Loucy (cell line): ENCODE data around the gene MAP7.

Experiments used
- H2AFZ ChIP-seq: fragments of 200-600 bp; sonication (generic); 2 replicates; pipeline ENCODE4 v1.6.0; 2016; ENCODE audit warnings: antibody characterized with exemption, mild to moderate bottlenecking, low read length, moderate library complexity
- H3F3A ChIP-seq: fragments of 200-600 bp; 2 replicates; pipeline ENCODE4 v1.6.0; 2016; ENCODE audit warnings: antibody characterized with exemption, low read depth, mild to moderate bottlenecking
- H3K27me3 ChIP-seq: fragments of 200-600 bp; sonication (generic); 2 replicates; pipeline ENCODE4 v1.6.1; 2014; ENCODE audit warnings: low read length, mild to moderate bottlenecking; ENCODE audit not compliant: insufficient read depth, poor library complexity, severe bottlenecking
- H3K36me3 ChIP-seq: fragments of 200-600 bp; sonication (generic); 2 replicates; pipeline ENCODE4 v1.6.1; 2016; ENCODE audit warnings: low read length; ENCODE audit not compliant: insufficient read depth
- H3K4me1 ChIP-seq: fragments of 200-600 bp; sonication (generic); 2 replicates; pipeline ENCODE4 v1.5.1; 2014; ENCODE audit warnings: low read length, mild to moderate bottlenecking; ENCODE audit not compliant: insufficient read depth, poor library complexity, severe bottlenecking
- H3K4me2 ChIP-seq: fragments of 200-600 bp; sonication (generic); 2 replicates; pipeline ENCODE4 v1.6.0; 2014; ENCODE audit warnings: antibody characterized with exemption, low read length, low read depth, mild to moderate bottlenecking; ENCODE audit not compliant: poor library complexity, severe bottlenecking
- H3K4me3 ChIP-seq: fragments of 200-600 bp; sonication (generic); 2 replicates; pipeline ENCODE4 v1.5.1; 2014; ENCODE audit warnings: low read length, mild to moderate bottlenecking, mixed read lengths; ENCODE audit not compliant: poor library complexity, severe bottlenecking
- H3K79me2 ChIP-seq: fragments of 200-600 bp; sonication (generic); 2 replicates; pipeline ENCODE4 v1.6.1; 2014; ENCODE audit warnings: low read length; ENCODE audit not compliant: insufficient read depth
- H3K9ac ChIP-seq: fragments of 200-600 bp; sonication (generic); 2 replicates; pipeline ENCODE4 v1.6.0; 2014; ENCODE audit warnings: mild to moderate bottlenecking, low read depth, low read length, moderate library complexity; ENCODE audit not compliant: poor library complexity, severe bottlenecking
- H3K9me2 ChIP-seq: fragments of 200-600 bp; sonication (generic); replicated peaks from 2 replicates; pipeline ENCODE4 v1.6.1; 2016; ENCODE audit warnings: low read depth, low read length, mixed read lengths
- H3K9me3 ChIP-seq: fragments of 200-600 bp; sonication (generic); 2 replicates; pipeline ENCODE4 v1.6.1; 2014; ENCODE audit warnings: mild to moderate bottlenecking, antibody characterized with exemption, low read length, low read depth; ENCODE audit not compliant: insufficient read depth
- H4K20me1 ChIP-seq: fragments of 200-600 bp; sonication (generic); 2 replicates; pipeline ENCODE4 v1.6.0; 2014; ENCODE audit warnings: antibody characterized with exemption, low read length, mild to moderate bottlenecking; ENCODE audit not compliant: insufficient read depth, poor library complexity, severe bottlenecking
- EZH2phosphoT487 ChIP-seq: fragments of 200-600 bp; IDR thresholded peaks from 2 replicates; pipeline ENCODE4 v1.6.1; 2018; ENCODE audit warnings: antibody characterized with exemption, mild to moderate bottlenecking, moderate library complexity, borderline replicate concordance
- TF ChIP-seq, protein P1 (sequence below): fragments of 200-600 bp; sonication (generic); conservative IDR thresholded peaks from 2 replicates; pipeline ENCODE4 v1.5.1; 2014; ENCODE audit warnings: mild to moderate bottlenecking, antibody characterized with exemption, low read length

MAP7 gene

DNA sequence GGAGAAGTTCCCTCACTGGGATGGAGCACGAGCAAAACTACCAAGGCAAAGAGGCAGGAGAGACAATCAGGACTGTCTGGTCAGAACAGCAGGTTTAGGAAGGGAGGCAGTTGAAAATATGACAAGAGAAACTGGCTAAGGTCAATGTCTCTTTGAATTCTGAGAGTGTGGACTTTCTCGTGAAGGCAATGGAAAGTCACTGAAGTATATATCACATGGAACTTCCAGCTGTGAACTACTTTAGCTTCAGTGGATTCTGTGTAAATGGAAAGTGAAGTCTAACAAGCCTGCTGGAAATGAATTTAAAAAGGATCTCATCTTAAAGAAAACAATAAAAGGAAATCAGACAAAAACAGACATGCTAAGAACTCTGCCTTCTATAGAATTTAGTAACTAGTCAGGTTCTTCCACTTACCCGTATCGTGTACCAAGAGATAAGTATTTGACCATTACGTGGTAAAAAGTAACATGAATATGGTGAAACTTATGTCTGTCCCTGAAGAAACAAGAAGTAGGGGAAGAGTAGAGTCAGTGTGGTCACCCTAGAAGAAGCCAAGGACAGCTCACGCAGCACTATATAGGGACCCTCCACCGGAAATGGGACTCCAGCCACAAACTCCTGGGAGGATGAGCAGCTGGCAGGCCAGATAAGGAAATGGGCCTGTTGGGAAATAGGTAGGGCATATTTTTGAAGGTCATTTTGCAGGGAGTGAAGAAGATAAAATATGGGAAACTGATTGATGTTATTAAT is 123.4 kb downstream of the MAP7 start:
- H3K36me3 ChIP-seq: no peaks in the 10 kb centered on the region
- no peaks in the 10 kb centered on the region for H3K79me2 ChIP-seq
- H3K4me1 ChIP-seq: no peaks in the 10 kb centered on the region
- no peaks in the 10 kb centered on the region for H3F3A ChIP-seq
- no peaks in the 10 kb centered on the region for H3K27me3 ChIP-seq
- H3K9me2 ChIP-seq: no peaks in the 10 kb centered on the region
- H3K9me3 ChIP-seq: no peaks in the 10 kb centered on the region
- TF ChIP-seq, protein P1, sequence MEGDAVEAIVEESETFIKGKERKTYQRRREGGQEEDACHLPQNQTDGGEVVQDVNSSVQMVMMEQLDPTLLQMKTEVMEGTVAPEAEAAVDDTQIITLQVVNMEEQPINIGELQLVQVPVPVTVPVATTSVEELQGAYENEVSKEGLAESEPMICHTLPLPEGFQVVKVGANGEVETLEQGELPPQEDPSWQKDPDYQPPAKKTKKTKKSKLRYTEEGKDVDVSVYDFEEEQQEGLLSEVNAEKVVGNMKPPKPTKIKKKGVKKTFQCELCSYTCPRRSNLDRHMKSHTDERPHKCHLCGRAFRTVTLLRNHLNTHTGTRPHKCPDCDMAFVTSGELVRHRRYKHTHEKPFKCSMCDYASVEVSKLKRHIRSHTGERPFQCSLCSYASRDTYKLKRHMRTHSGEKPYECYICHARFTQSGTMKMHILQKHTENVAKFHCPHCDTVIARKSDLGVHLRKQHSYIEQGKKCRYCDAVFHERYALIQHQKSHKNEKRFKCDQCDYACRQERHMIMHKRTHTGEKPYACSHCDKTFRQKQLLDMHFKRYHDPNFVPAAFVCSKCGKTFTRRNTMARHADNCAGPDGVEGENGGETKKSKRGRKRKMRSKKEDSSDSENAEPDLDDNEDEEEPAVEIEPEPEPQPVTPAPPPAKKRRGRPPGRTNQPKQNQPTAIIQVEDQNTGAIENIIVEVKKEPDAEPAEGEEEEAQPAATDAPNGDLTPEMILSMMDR: no peak
- TF ChIP-seq EZH2phosphoT487: no peak
- no peak overlapping the region for H3K4me3 ChIP-seq
- H3K4me2 ChIP-seq: no peak overlapping the region
- H2AFZ ChIP-seq: no peak overlapping the region
- no peaks in the 10 kb centered on the region for H4K20me1 ChIP-seq
- no peak overlapping the region for H3K9ac ChIP-seq

DNA sequence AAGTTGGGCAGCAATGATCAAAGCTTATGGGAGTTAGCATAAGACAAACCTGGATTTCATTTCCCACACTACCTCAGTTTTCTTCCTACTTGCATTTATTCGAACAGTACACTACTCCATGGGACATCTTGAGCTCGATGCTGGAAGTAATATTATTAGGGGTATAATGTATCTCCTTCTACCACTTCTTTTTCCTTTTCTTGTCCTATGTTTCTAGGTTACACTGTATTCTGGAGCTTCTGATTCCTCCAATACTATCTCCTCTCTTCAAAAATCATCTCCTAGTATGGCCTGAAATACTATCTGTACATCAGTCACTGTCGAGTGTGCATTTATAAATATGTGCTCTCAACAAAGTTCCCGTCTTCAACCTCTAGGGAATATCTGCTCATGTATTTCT is 124.4 kb downstream of the MAP7 start:
- Histone ChIP-seq H3K9ac (no peak overlapping the region), H3K4me1 (no peaks in the 10 kb centered on the region), H3K9me3 (no peaks in the 10 kb centered on the region), H3K9me2 (no peaks in the 10 kb centered on the region), H3K4me3 (no peak overlapping the region), H2AFZ (no peak overlapping the region), H3K4me2 (no peak overlapping the region), H3K79me2 (no peaks in the 10 kb centered on the region), H3F3A (no peaks in the 10 kb centered on the region), H3K36me3 (no peaks in the 10 kb centered on the region), H3K27me3 (no peaks in the 10 kb centered on the region), H4K20me1 (no peaks in the 10 kb centered on the region)
- TF ChIP-seq, protein P1: no peak
- TF ChIP-seq EZH2phosphoT487: no peak

DNA sequence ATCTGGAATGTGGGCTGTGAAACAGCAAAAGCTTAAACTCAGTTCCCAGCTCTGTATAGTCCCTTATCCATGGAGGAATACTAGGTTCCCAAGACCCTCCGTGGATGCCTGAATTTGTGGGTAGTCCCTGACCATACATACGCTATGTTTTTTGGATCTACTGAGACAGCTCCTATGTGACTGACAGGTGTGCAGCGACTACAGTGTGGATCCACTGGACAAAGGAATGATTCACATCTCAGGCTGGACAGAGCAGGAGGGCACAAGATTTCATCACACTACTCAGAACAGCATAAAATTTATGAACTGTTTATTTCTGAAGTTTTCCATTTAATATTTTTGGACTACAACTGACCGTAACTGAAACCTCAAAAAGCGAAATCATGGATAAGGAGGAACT is 125.3 kb downstream of the MAP7 start:
- no peaks in the 10 kb centered on the region for H3K9me2 ChIP-seq
- no peak overlapping the region for H3K9ac ChIP-seq
- TF ChIP-seq EZH2phosphoT487: no peak
- TF ChIP-seq, protein P1: no peak
- H2AFZ ChIP-seq: no peak overlapping the region
- no peaks in the 10 kb centered on the region for H3K4me1 ChIP-seq
- no peaks in the 10 kb centered on the region for H3K79me2 ChIP-seq
- H4K20me1 ChIP-seq: no peaks in the 10 kb centered on the region
- no peak overlapping the region for H3K4me2 ChIP-seq
- no peak overlapping the region for H3K4me3 ChIP-seq
- no peaks in the 10 kb centered on the region for H3K27me3 ChIP-seq
- H3F3A ChIP-seq: no peaks in the 10 kb centered on the region
- H3K36me3 ChIP-seq: no peaks in the 10 kb centered on the region
- no peaks in the 10 kb centered on the region for H3K9me3 ChIP-seq
